NCI-H1105 treated with DMSO at 0.1 percent for 48 hours (cell line): ENCODE measurements around the gene TANC1.
A peak's percentile ranks its signal among the peaks of the same experiment; 100 is the strongest.

Source experiments
- DNase-seq: peaks from one replicate; lab custom pipeline; 2025; lab: John Stamatoyannopoulos, UW

The TANC1 gene

DNA sequence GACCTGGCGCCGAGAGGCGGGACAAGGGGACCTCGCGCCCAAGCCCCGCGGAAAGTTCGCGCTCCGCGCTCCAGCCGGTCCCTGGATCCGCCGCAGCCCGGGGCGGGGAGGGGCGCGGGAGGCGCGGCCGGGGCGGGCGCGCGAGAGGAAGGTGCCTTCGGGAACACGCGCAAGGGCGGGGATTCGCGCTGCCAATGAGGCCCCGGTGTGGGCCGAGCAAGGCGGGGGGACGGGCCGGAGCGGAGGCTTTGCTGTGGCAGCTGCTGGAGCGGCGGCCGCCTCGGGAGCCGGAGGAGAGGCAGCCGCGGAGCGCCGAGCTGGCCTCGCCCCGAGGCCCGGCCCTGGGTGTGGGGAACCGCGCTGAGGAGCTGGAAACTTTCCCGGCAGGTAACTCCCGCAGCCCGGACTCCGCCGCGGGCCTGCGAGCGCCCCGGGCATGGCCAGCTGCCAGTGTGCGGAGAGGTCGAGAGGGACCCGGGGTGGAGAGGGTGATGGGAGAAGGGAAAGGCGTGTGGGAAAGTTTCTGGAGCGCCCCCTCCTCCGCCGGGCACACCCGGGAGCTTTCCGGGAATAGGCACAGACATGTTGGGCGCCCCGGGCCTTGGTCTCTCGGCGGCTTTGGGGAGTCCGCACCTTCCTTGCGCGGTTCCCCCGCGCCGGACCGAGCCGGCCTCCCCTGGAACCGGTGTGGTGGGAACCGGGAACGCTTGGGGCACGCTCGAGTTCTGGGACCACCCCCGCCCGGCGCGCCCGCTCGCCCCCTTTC is at the start of gene TANC1:
Gene TANC1, plus strand, starts transcription at position 245 of the 766 bp plus-strand sequence. CDS start 97,271 bp downstream, outside the sequence.
- peak; percentile 77 for DNase-seq

DNA sequence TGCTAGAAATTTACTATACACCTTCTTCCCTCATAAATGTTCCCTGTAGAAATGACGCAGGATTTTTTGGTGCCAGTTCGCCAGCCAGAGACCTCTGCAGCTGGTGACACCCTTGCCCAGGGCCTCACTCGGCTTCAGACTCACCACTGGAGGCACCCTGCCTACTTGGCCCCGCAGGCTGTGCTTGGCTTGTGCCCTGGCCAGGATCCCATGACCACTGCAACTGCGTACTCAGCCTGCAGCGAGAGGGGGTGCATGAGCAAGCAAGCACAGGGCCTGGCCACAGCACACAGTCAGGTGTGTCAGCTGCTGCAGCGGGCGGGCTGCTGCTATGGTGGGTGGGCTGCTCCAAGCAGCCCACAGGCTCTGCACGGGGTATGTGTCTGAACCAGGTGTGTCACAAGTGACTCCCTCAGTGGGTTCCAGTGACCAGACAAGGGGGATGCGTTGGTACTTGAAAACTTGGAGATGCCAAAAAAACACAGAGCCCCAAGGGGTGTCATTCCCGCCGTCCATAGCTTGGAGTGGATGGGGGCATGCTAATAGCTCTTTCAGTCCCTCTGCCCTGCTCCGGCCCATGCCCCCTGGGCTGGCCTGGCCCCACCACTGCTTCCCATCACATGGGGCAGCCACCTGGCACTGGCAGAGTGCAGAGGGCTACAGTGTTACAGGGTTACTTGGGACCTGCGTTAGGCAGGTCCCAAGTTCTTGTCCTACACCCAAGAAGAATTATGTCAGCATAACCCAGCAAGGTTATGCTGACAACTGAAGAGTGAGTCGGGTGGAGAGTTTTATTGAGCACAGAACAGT is 46.6 kb upstream of the TANC1 start:
- no peak for DNase-seq

DNA sequence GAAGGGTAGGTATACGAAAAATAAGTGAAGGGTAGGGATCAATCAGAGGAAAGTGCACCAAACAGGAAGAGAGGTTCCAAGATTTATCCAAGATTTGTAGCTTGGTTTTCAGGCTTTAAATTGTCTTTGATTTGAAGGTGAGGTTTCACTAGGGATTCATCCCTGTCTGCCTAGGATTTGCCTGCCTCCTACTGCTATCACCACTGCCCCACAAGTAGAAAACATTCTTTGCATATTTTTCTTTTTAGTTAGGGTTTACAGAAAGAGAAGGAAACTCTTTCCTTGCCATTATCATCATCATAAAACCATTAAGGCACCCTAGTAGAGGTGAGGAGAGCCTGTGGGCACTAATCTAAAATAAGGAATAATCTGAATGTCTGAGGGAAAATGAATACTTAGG is 45.8 kb upstream of the TANC1 start:
- DNase-seq, result no peak

DNA sequence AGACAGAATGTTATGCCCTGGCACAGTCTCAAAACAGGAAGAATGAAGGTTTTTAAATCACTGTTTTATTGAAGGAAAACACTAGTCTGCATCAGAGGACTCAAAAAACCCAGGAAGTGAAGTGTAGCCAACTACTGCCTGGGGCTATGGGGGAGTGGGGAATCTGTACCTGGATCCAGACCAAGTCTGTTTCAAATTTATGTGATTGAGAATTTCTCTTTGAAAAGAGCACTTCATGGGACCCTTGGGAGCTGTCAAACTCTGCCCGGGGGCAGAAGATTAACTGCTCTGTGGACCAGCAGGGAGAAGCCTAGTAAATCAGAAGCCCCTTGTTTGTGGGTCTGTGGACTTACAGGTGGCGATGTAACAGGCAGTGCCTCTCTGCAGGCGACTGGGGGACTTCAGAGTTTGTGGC is 45.3 kb upstream of the TANC1 start:
- DNase-seq, result peak; percentile 73

DNA sequence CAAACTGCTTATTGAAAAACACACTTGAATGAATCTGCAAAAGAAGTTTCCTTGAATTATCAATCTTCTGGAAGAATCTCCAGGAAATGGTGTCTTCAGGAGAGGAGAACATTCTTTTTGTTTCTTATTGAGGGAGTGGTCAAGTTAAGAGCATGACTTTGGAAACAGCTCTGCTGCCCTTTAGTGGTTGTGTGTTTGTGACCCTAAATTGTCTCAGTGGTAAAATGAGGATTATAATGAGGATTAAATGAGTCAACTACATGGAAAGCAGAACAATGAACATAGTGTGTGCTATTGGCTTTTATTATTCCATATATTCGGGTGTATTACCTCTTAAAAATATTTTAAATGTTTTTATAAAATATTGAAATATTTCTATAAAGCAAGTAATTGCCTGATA is 44.8 kb upstream of the TANC1 start:
- DNase-seq, result no peak

DNA sequence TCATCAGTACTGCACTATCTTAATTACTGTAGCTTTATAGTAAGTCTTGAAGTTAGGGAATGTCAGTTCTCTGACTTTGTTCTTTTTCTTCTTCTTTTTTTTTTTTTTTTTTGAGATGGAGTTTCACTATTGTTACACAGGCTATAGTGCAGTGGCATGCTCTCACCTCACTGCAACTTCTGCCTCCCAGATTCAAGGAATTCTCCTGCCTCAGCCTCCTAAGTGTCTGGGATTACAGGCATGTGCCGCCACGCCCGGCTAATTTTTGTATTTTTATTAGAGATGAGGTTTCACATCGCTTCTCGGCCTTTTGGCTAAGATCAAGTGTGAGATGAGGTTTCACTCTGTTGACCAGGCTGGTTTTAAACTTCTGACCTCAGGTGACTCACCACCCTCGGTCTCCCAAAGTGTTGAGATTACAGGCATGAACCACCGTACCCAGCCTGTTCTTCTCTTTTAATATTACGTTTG is 41.9 kb upstream of the TANC1 start:
- DNase-seq, result no peak

DNA sequence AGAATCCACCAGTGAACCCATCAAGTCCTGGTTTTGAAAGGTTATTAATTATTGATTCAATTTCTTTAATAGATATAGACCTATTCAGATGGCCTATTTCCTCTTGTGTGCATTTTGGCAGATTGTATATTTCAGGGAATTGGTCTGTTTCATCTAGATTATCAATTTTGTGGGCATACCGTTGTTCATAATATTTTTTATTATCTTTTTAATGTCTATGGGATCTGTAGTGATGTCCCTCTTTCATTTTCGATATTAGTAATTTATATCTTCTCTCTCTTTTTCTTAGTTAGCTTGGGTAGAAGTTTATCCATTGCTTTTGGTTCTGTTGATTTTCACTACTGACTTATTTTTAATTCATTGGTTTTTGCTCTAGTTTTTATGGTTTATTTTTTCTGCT is 39.9 kb upstream of the TANC1 start:
- no peak for DNase-seq

DNA sequence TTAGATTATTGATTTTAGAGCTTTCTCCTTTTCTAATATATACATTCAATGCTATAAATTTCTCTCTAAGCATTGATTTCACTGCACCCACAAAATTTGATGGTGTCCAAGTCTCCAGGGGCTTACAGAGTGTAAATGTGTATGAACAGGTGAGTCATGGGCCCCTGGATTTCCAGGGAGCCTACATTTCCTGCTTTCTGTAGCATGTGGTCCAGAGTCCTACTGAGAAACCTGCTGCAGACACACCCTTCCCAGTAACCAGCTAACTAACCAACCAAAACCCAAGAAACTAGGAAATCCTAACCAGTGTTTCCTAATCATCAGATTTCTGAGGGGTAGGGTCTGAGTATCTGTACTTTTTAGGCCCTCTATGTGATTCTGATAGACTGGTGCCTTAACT is 39.5 kb upstream of the TANC1 start:
- DNase-seq, result no peak

DNA sequence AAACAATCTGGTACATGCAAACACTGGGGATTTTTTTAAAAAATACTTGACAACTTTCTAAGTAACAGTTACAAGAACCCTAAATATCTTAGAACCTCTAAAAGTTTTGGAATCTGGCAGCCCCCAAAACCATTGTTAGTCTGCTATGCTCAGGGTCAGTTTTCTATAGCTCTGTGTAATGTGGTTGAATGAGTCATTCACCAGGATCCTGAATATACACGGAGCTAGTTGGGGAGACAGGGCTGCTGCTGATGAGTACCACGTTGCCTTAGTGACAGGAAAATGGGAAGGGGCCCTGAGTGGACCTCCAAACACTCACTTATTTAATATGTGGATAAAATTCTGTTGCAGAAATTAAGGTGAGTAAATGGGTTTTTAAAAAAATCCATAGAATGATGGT is 36.9 kb upstream of the TANC1 start:
- DNase-seq, result no peak

DNA sequence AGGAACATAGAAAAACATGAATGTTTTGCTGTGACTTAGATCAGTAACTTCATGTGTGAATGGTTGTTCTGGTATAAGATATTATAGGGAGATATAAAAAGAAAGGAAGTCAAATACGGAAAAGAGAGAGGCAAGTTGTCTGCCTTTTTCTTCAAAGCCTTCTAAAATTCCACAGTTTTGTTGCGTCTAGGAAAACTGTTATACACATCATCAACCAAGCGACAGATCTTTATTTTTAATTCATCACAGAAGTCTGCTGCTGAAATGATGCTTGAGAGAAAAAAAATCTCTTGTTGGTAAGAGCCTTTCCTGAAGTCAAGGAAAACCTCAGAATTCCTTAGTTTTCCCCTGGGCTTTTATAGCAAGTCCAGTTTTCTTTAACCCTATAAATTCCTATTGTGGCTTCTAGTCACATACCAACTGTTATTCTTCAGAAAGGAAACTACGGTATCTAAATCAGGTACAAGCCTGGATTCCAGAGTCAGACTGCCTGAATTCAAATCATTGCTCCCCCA is 36.3 kb upstream of the TANC1 start:
- DNase-seq, result no peak

DNA sequence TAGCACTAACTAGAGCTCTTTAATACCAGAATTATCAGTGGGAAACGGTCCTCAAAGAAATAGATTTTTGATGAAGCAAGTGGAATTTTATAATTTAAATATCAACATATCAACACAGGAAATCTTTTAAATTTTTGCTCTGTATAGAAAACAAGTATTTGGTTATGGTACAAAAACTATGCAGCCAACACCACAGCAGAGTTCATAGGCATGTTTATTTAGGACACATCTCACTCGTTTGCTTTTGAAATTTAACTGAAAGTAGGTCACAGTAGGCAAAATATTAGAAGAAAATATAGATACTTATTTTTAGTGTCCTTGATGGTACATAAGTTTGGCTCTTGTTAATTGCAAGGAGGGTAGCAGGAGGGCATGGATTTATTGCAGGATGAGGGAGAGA is 34.3 kb upstream of the TANC1 start:
- DNase-seq, result no peak

DNA sequence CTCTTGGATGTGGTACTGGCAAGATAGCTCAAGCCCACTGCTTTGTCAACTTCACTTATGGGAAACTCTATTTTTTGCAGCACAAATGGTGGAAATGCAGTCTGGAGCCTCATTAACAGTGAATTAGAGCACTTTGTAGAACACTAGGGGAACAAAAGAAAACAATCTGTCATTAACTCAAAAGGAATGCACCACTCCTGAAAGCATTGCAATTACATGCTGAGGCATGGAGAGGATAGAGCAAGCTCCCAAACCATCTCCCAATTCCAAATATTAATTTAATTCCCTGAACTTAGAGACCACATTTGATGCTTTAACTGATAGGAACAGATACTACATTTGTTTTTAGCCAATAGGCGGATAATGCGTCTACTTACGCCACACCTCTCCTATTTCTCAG is 32.8 kb upstream of the TANC1 start:
- DNase-seq, result peak; percentile 17

DNA sequence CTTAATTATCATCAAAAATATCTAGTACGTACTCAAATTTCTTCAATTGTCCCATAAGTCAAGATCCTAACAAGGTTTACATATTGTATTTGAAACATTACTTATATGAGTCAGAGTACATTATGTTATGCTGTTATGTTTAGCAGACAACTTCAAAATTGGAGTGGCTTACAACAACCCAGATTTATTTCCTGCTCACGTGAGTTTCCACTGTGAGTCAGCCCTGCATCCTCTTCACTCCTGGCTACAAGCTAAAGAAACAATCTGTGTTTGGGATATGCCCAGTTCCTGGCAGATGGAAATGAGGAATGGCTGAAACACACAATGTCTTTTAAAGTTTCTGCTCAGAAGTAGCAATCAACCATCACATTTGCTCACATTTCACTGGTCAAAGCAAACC is 31.5 kb upstream of the TANC1 start:
- no peak for DNase-seq

DNA sequence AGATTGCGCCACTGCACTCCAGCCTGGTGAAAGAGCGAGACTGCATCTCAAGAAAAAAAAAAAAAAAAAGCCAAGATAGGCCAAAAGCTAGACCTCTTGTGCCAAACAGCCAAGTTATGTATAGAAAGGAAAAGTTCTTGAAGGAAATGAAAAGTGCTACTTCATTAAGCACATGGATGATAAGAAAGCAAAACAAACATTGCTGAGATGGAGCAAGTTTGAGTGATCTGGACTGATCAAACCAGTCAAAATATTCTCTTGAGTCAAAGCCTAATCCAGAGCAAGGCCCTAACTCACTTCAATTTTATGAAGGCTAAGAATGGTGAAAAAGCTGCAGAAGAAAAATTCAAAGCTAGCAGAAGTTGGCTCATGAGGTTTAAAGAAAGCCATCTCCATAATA is 28.1 kb upstream of the TANC1 start:
- no peak for DNase-seq

DNA sequence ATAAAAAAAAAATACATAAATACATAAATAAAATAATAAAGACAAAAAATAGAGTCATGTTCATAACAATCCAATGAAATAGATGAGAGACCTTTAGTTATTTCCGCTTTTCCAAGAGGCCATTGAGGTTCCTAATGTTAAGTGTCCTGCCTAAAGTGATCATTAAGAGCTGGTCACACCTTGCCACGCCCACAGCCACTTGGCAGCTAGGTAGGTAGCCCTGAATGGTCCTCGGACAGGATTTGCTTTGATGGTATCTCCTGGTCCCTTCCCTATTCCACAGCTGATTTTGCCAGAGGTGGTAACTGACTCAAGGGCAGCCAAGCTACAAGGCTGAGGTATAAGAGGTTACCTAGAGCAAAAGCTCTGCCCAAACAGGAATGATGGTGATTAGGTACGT is 24.5 kb upstream of the TANC1 start:
- no peak for DNase-seq

DNA sequence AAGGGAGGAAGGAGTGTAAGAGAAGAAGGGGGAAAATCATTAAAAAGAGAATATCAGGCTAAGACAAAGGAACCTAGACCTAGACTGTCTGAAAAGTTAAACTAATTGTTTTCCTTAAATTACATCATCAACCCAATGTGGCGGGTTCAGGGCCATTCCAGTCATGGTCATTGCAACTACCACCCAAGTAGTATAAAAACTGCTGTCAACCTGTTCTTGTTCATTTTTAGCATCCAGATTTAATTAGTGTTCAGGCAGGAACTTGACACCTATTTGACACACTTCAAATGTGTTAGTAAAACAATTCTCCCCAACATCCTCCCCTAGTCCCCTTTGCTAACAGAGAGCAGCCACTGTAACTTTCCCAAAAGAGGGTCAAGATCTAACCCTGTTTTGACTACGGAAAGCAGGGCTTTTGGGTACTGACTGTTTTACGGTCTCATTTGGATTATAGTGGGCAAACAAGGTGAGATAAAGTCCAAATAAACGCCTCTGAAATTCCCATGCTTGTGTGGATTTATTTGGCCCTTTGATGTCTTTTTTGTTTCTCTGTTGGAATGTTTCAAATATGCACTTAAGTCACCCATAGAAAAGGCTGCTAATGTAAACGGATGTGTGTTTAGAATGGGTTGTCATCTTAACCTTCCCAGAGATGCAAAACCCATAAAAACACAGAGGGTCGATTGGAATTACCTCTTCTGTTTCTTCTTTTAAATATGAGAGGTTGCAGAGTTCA is 19.3 kb upstream of the TANC1 start:
- DNase-seq, result no peak

DNA sequence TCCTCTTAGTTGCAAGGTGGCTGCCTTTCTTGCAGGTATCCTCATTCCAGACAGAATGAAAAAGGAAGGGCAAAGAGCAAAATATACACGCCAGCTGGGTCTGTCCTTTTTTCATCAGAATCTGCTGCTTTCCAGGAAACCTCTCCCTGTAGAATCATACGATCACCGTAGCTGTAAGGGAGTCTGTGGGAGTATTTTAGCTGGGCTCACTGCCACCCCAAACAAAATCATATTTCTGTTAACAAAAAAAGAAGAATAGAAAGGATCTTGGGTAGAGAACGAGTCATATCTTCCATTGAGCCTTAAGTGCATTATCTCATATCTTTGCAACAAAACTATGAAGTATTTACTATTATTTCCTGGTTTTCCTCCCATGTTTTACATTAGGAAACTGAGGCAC is 15.0 kb upstream of the TANC1 start:
- DNase-seq, result no peak

DNA sequence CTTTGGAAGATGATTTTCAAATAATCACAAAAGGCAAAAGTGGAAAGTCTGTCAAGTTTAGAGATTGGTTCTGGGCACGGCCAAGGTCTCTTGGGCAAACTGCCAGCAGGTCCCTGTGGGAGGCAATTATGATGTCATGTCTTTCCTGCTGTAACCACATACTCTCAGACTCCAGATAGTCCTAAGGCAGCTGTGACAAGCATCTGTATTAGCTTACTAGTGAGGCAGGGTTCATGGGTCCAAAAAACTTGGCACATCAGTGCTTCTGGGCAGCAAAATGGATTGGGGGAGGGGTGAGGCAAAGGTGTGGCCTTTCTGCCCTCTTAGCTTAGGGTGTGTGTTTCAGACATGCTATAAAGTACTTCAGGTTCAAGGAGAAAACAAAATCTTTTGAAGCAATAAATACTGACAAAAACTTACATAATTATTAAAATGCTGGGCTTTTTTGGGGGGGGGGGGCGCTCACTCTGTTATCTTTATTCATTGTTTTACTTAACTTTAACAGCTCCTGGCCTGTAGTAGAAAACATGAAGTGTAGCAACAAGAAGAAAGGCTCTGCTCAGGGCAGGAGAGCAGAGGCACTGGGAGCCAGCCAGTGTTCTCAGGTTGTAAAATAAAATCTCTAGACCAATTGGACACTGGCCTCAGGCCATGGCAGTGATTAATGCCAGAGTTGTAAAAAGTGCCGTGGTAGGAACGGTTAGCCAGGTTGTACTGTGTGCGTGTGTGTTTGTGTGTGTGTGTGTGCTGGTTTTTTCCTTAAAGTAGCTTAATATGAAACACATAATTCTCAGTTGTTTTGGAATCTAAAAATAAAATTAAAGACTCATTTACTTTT is 14.3 kb upstream of the TANC1 start:
- DNase-seq, result peak; percentile 92

DNA sequence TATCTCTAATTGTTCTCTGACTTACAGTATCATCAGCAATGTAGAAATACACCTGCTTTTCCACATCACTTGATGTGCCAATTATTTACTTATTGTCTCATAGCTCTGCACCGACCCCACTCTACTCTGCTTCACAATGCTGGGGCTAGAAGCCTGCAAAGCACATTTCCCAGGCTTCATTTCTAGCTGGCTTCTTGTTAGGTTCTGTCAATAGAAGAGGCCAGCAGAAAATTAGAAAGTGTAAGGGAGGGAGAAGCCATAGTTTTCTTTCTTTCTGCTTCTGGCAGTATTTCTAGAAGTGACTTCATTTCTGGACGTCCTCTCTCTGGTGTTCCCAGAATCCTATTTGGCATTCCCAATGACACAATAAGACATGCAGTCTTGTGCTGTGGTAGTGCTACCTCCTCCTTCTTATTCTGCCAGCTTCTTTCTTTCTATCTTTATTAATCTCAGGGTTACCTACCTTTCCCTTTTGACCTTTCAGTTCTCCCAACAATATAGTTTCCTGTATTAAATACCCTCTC is 12.5 kb upstream of the TANC1 start:
- no peak for DNase-seq

DNA sequence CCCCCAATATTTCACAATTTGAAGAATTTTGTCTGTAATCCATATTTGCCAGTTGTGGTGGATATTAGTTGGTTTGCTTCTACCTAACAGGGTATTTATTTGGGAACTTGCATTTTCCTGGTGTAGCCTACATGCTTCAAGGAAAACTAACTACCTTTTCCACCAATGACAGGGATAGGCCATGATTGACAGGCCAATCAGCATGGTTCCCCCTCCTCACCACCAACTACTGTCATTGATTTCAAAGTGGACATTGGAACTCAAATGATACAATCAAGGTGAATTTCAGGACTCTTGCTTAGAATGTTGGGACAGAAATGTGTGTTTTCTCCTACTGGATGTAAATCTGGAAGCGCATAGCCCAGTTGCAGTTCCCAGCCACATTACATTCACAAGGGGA is 10.1 kb upstream of the TANC1 start:
- DNase-seq, result no peak

DNA sequence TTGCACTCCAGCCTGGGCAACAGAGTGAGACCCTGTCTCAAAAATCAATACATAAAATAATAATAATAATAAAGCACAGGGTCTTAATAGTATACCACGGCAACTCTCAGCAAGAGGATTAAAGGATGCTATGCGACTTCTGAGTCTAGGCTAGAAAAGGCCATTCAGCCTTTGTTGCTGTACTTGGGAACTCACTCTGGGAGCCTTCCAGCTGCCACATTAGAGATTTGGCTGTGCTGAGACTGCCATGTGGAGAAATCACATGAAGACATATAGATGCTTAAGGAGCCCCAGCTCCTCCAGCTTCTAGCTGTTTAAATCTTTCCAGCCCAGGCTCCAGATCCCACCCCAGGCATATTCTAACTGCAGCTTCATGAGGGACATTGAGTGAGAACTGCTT is 8.2 kb upstream of the TANC1 start:
- DNase-seq, result no peak
